ENCODE measurements around the gene SLC25A51. TPM values are rescaled to one million over a fixed set of nuclear protein-coding genes. Genes with fewer than 3 reads are reported as not detected.
"Not testable (repeated sequence)": the region's sequence is repeated elsewhere in the genome, so short reads cannot be mapped to it uniquely, and the experiment has no call there.

The SLC25A51 gene
- total RNA-seq, 4 donors from 2014 or later = 27.5 to 43.9 (median 35.8) TPM

- TF ChIP-seq POLR2AphosphoS5 (IDR thresholded peaks at IDR 0.05) = no peak
- ATAC-seq = no peak
- Histone ChIP-seq H3K9me3 (no peaks in the 10 kb centered on the region), H3K27me3 (no peaks in the 10 kb centered on the region), H3K4me3 (no peak overlapping the region), H3K4me1 (peaks cover 0 to 8% (median 7%) of the 10 kb centered on the region in 3 donors), H3K36me3 (peaks cover 0 to 68% of the 10 kb centered on the region in 2 donors), H3K27ac (no peak overlapping the region)
- WGBS, 2 donors (ENCODE audit: low coverage in 1 of 2) = 40 to 43% methylated on average over 2 of the region's 2 CpGs
These were observed 6.3 kb downstream of the SLC25A51 start for GRCh38 chr9:37897665-37898064.

DNA sequence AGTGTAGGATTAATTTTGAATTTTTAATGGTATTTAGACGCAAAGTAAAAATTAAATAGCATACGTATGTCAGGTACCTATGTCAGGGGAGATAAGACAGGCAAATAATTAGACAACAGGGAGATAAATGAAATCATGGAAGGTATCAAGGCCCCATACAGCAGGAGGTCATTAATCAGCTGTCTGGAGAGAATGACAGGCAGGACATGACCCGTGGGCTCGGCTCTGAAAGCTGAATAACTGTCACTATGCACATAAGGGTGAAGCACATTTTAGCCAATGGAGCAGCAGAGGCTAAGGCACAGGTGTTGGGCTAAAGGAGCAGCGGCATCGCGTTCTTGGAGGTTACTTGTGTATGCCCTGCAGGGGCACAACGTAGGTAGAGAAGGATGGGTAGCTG, 11.9 kb downstream of the SLC25A51 start:
- H3K36me3 ChIP-seq = peaks cover 0 to 77% of the 10 kb centered on the region in 2 donors

GRCh38 chr9:37891042-37891441, 12.9 kb downstream of the SLC25A51 start:
- WGBS, 2 donors (ENCODE audit: low coverage in 1 of 2) = 83 to 86% methylated on average over 1 of the region's 17 CpGs
- not testable (repeated sequence) for H3K9me3 ChIP-seq, ATAC-seq, H3K27ac ChIP-seq, H3K4me3 ChIP-seq, H3K4me1 ChIP-seq, H3K27me3 ChIP-seq
- peaks cover 0 to 75% of the 10 kb centered on the region in 2 donors for H3K36me3 ChIP-seq

More for the DNA sequence above, 11.9 kb downstream of the SLC25A51 start:
- Histone ChIP-seq H3K9me3 (no peaks in the 10 kb centered on the region), H3K4me1 (no peaks in the 10 kb centered on the region), H3K27ac (no peak overlapping the region), H3K4me3 (no peak overlapping the region), H3K27me3 (no peaks in the 10 kb centered on the region)
- 81 to 84% methylated on average over 8 of the region's 8 CpGs for WGBS, 2 donors (ENCODE audit: low coverage in 1 of 2)
- TF ChIP-seq CTCF (IDR thresholded peaks at IDR 0.05) (no peak), POLR2A (IDR thresholded peaks at IDR 0.05) (no peak), EP300 (IDR thresholded peaks at IDR 0.05) (no peak), POLR2AphosphoS5 (IDR thresholded peaks at IDR 0.05) (no peak)
- ATAC-seq = no peak

- ATAC-seq = no peak
- Histone ChIP-seq H3K36me3 (peaks cover 0 to 69% of the 10 kb centered on the region in 2 donors), H3K27me3 (no peaks in the 10 kb centered on the region), H3K4me3 (no peak overlapping the region), H3K27ac (no peak overlapping the region), H3K9me3 (no peaks in the 10 kb centered on the region), H3K4me1 (no peaks in the 10 kb centered on the region)
- TF ChIP-seq EP300 (IDR thresholded peaks at IDR 0.05) = no peak
- TF ChIP-seq POLR2AphosphoS5 (IDR thresholded peaks at IDR 0.05) = no peak
- TF ChIP-seq CTCF (IDR thresholded peaks at IDR 0.05) = no peak
- TF ChIP-seq POLR2A (IDR thresholded peaks at IDR 0.05) = no peak
These were observed 14.4 kb downstream of the SLC25A51 start for GRCh38 chr9:37889536-37889935.

- ATAC-seq, H3K27me3 ChIP-seq, H3K9me3 ChIP-seq, H3K4me1 ChIP-seq, H3K4me3 ChIP-seq, H3K27ac ChIP-seq: not testable (repeated sequence)
- H3K36me3 ChIP-seq = peaks cover 0 to 57% of the 10 kb centered on the region in 2 donors
- TF ChIP-seq POLR2AphosphoS5 (IDR thresholded peaks at IDR 0.05) = peak; percentile 31
- 81 to 82% methylated on average over 10 to 11 of the region's 11 CpGs for WGBS, 2 donors (ENCODE audit: low coverage in 1 of 2)
These were observed 15.8 kb downstream of the SLC25A51 start for GRCh38 chr9:37887977-37888583.

DNA sequence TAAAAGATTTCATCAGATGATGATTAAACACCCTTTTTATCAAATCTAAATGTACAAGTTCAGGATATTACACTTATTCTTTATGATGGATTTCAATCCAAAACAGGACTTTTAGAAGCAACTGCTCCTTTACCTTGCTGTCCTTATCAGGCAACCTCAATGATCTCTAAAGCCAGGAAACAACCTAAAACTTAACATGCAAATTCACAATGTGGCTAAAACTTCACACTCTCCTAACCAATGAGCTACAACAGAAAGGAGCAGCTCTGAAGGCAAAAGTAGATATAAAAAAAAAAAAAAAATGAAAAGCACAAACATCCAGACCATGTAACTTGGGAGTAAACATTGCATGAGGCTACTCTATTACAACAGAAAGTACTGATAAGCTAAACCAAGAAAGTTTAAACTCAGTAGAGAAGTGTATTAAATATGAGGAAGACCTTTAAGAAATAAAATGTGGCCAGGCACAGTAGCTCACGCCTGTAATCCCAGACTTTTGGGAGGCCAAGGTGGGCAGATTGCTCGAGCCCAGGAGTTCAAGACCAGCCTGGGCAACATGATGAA, 22.9 kb downstream of the SLC25A51 start:
- H3K27ac ChIP-seq = no peak overlapping the region
- H3K4me3 ChIP-seq = no peak overlapping the region
- TF ChIP-seq EP300 (IDR thresholded peaks at IDR 0.05) (no peak), CTCF (IDR thresholded peaks at IDR 0.05) (no peak), POLR2A (IDR thresholded peaks at IDR 0.05) (no peak), POLR2AphosphoS5 (IDR thresholded peaks at IDR 0.05) (no peak)

More for the DNA sequence above, 22.9 kb downstream of the SLC25A51 start:
- 89 to 100% methylated on average over 1 to 2 of the region's 2 CpGs for WGBS, 2 donors (ENCODE audit: low coverage in 1 of 2)
- H3K27me3 ChIP-seq = no peaks in the 10 kb centered on the region
- H3K36me3 ChIP-seq = peaks cover 0 to 58% of the 10 kb centered on the region in 2 donors
- ATAC-seq = no peak
- no peaks in the 10 kb centered on the region for H3K9me3 ChIP-seq
- H3K4me1 ChIP-seq = no peaks in the 10 kb centered on the region
